ENCODE measurements around the gene ADAM8.

ADAM8 gene

GRCh38 chr10:133281628-133282372 is 5.1 kb upstream of the ADAM8 start:
- DNase-seq (ENCODE audit: low read depth) = no peak

GRCh38 chr10:133281084-133281483 is 4.4 kb upstream of the ADAM8 start:
- no peak for DNase-seq (ENCODE audit: low read depth)

GRCh38 chr10:133280391-133281059 is 3.9 kb upstream of the ADAM8 start:
- DNase-seq (ENCODE audit: low read depth) = no peak

- DNase-seq (ENCODE audit: low read depth) = no peak
Observed at GRCh38 chr10:133279326-133280226, 2.9 kb upstream of the ADAM8 start.

DNA sequence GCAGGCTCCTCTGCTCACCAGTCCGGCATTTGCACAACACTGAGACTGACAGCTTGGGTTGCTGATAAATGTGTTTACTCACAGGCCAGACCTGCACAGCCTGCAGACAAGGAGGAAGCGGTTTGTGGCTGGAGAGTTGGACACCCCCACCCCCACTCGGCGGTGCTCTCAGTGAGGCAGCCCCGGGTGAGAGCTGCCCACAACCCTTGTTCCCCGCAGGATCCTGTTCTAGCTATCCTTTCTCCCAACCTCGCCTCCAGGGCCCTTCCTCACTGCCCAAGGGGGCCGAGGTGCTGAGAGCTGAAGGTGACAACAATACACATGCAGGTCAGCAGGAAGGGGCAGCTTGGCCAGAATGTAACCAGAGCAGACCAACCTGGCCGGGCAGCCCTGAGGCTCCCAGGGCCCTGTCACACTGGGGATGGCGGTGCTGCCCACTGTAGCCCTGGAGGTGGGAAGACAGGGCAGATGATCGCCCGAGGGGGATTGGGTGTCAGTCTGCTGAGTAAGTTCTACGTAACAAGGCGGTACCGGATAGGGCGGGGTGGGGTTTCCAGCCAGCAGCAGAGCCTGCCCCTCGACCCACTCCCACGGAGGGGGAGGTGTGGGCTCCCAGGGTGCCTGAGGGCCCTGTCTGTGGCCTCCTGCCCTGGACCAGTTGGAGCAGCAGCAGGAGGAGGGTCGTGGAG is 2.1 kb upstream of the ADAM8 start:
- DNase-seq (ENCODE audit: low read depth) = peak; percentile 50

DNA sequence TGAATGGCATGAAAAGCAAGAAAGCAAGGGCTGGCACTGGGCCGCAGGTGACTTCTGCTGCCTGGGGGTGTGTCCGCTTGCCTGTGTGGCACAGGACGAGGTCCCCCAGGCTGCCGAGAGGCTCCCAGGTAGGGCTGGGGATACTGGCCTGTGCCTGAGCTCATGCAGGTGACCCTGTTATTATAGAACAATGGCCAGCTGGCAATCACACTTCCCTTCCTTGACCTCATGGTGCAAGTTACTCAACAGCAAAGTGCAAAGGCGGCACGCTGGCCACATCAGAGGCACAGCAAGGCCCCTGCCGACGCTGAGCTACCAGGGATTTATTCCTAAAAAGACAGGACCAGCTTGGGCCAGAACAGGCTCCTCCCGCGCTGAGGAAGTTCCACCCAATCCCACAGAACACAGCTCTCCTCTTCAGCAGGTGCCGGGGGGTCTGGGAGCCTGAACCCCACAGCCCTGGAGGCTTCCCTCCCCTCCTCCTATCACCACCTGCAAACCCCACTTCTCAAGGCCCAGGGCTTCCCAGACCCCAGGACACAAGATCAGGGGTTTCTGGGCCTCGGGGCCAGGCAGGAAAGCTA is 1.4 kb upstream of the ADAM8 start:
- no peak for DNase-seq (ENCODE audit: low read depth)

DNA sequence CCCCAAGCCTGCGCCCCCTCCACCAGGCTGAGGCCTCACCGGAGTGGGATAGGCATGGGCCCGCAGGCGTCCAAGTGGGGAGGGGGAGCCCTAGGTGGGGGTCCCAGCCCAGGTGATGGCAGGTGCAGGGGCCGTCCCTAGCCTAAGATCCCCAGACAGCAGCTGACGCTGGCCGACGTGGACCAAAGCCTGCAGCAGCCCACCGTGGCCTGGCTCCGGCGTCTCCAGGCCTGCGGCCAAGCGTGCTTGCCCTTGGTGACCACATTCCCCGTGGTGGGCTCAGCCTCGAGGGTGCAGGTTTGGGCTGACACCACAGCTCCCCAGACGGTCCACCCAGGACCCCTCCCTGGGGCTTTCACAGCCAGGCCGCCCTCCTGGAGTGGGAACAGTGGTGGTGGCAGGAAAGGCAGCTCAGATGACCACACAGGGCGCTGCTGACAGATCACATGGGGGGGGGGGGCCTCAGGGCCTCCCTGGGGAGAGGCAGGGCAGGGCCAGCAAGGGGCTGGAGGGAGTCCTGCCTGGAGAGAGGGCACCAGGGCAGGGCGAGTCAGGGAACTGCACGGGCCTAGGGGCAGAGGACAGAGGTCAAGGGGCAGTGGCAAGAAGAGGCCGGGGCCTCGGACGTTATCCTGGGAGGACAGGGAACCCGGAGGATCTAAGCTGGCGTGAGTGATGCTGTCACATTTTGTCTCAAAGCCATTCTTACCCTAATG is 767 bp upstream of the ADAM8 start:
- DNase-seq (ENCODE audit: low read depth) = no peak

- no peak for DNase-seq (ENCODE audit: low read depth)
Observed at GRCh38 chr10:133276100-133276434, 601 bp downstream of the ADAM8 start.

- DNase-seq (ENCODE audit: low read depth) = no peak
Observed at GRCh38 chr10:133275684-133276092, 980 bp downstream of the ADAM8 start.

DNA sequence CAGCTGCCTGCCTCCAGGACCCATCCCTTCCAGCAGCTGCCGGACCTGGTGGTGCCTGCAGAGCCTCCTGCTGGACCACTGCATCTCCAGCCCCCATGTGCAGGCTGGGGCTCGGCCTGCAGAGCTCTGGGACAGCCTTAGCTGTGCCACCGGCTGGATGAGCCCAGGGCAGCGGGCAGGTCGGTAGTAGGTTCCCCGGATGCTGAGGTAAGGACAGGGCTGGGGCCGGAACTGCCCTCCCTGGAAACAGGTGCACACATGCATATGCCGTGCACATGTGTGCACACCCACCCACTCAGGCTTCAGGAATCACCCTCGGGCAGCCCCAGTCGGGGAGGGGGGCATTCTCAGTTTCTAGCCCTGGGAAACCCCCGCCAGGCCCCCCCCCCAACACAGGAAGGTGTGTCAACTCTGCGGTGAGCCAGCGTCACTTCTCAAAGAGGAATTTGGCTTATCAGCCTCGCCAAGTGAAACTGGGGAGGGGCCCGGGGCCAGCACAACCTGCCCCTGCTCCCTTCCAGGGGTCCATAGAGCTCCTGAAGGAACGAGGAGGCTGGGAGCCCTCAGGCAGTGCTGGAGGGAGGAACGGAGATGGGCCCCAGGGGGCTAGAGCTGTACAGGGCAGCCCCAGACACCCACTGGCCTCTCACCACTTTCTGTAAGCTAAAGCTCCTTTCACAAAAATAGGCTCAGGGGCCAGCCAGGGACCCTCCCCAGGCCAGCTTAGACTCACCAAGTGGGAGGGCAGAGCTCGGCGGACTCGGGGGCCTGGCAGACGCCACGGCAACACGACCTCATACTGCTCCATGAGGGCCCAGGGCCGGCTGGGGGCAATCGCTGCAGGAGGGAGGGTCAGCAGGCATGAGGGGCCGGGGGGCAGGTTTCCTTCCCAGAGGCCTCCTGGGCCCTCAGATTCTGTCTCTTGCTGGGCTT is 1.7 kb downstream of the ADAM8 start:
- peak; percentile 76 for DNase-seq (ENCODE audit: low read depth)

DNA sequence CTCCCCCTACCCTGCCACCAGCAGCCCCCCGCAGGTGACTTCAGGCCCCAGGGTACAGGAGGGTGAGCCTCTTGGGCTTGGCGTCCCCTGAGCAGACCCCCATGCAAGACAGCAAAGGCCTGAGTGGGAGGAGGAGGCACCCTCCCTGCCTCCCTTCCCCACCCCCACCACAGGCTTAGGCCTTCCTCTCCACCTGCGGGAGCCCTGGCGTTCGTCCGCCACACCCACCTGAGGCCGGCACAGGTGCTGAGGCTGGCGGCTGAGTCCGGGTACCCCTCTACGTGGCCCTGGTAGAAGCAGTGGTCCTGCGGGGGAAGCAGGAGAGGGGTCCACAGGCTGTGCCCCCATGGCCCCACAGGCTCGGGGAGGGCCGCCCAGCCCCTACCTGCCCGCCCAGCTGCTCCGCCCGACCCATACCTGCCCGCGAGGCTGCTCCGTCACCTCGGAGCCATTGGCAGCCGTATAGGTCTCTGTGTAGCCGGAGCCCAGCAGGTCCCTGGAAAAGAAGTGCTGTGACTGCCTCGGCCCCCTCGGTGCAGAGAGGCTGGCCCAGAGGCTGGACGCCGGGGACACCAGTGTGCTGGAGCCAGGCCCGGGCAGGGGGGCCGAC is 3.0 kb downstream of the ADAM8 start:
- no peak for DNase-seq (ENCODE audit: low read depth)

DNA sequence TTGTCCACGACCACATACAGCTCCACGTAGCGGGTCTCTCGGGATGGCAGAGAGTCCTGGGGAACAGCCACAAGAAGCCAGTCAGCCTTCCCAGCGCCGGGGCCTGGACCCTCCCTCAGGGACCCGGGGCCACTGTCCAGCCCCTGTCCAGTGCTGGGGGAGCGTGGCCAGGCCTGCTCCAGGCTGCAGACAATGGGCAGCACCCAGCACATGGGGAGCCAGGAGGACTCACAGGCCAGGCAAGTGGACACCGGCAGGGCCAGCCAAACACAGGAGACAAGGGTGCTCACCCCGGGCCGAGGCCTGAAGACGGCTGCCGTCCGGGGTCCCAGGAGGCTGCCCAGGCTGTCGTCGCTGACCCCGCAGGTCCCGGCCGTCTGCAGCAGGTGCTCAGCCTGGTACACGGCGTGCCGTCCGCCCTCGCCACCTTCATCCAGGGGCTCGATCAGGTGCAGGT is 3.7 kb downstream of the ADAM8 start:
- DNase-seq (ENCODE audit: low read depth) = no peak

DNA sequence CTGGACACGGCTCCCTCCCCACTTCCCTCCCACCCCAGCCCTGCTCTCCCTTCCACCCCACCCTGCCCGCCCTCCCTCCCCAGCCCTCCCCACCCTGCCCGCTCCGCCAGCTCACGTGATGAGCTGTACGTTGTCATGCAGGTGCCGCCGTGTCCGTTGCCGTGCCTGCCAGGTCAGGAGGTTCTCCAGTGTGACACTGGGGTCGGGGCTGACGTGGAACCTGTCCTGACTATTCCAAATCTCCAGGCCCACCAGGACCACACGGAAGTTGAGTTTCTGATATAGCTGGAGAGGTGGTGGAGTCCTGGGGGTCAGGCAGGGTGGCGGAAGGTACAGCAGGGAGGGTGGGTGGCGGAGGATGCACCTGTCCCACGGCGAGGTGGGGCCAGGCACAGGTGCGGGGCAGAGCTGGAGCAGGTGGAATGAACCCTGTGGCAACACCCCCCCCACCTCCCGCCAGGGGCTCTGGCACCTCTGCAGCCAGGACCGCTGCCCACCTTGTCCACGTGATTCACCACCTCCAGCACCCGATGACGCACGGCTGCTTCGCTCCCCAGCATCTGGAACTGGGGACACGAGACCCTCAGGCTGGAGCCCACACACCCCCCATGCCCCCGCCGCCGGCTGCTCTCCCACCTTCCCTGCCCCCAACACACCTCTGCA is 4.2 kb downstream of the ADAM8 start:
- no peak for DNase-seq (ENCODE audit: low read depth)

GRCh38 chr10:133271521-133272300 is 5.0 kb downstream of the ADAM8 start:
- DNase-seq (ENCODE audit: low read depth) = no peak

- DNase-seq (ENCODE audit: low read depth) = no peak
Observed at GRCh38 chr10:133270773-133271297, 5.8 kb downstream of the ADAM8 start.

- no peak for DNase-seq (ENCODE audit: low read depth)
Observed at GRCh38 chr10:133270204-133270603, 6.5 kb downstream of the ADAM8 start.

GRCh38 chr10:133269367-133269766 is 7.3 kb downstream of the ADAM8 start:
- no peak for DNase-seq (ENCODE audit: low read depth)

- no peak for DNase-seq (ENCODE audit: low read depth)
Observed at GRCh38 chr10:133268532-133268931, 8.1 kb downstream of the ADAM8 start.

Data from stimulated activated CD8-positive, alpha-beta memory T cell treated with anti-CD3 and anti-CD28 coated beads, Interleukin-12 subunit alpha, Interleukin-12 subunit beta, amount 100 ng/mL, for 4 hours (primary cell).